Muscle of arm (tissue), 12 donors: ENCODE measurements around the gene ST8SIA6. TPM values are rescaled to one million over a fixed set of nuclear protein-coding genes. Genes with fewer than 3 reads are reported as not detected.
"Not testable (repeated sequence)": the region's sequence is repeated elsewhere in the genome, so short reads cannot be mapped to it uniquely, and the experiment has no call there.

Source experiments
- DNase-seq: peaks from one replicate; pipeline ENCODE4 v3.0.0-alpha.2; 2013
- polyA plus RNA-seq, 12 donors: library from polyadenylated mRNA; unstranded; fragments of 120-200 nt; gene quantifications; one replicate each; pipeline ENCODE4 v1.2.1, GENCODE V29; 2013; ENCODE audit not compliant: insufficient read length in 12 of 12

ST8SIA6 gene
- polyA plus RNA-seq, 12 donors: 0.89 to 2.3 (median 1.7) TPM; not detected in 2

DNA sequence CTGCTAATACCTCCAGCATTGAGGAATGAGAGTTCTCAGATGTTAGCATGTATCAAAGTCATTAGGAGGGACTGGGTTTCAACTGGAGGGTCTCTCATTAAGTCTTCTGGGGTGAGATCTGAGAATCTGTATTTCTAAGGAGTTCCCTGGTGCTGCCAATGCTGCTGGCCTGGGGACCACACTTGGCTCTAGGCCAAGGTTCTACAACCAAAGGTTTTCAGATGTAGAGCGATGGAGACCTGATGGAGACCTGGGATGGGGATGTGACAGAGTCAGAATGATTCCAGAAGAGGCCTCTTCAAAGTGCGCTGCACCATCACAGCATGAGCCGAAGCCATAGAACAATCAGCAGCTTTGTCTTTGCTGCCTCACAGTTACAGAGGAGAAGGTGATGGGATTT is 27.2 kb downstream of the ST8SIA6 start:
- DNase-seq: no peak

DNA sequence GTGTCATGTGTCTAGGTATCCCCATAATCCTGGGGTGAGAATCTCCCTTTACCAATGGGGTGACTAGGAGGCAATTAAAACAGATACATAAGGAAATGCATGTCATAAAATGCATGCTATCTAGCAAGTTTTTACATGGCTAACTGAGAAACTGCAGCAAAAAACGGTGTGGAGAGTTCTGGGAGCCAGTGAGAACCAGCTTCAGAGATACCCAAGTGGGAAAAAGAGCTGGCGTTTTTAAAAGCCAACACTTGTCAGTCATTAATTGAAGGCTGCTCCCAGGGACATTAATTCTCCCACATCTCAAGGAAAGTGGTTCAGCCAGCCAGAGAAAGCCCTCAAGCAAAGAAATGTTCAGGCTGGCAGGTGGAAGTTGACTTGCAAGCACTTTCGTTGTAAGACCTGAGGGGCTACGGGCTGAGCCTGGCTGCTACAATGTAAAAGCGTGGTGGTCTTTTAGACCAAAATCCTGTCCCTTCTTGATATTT is 28.1 kb downstream of the ST8SIA6 start:
- DNase-seq: no peak

DNA sequence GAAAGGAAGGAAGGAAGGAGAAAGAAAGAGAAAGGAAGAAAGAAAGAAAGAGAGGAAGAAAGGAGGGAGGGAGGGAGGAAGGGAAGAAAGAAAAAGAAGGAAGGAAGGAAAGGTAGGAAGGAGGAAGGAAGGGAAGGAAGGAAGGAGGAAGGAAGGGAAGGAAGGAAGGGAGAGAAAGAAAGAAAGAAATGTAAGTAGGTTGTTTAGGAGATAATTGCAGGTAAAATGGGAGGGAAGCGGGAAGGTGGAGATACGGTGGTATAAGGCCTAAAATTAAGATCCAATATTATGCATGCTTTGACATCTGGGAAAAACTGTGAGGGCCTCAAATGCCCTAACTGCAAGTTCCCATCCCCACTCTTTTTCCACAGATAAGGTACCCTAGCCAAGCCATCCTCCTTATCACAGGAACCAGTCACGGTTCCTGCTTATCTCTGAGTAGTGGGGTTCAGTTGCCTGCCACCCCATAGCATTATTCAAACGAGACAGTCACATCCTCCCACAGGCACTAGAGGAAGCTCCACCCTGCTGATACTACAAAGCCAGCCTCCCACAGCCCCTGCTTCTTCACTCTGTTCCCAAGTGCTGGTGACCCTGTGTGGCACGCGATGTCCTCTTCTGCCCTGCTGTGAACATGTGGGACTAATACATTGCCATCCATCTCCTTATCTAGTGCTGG is 28.7 kb downstream of the ST8SIA6 start:
- no peak for DNase-seq

DNA sequence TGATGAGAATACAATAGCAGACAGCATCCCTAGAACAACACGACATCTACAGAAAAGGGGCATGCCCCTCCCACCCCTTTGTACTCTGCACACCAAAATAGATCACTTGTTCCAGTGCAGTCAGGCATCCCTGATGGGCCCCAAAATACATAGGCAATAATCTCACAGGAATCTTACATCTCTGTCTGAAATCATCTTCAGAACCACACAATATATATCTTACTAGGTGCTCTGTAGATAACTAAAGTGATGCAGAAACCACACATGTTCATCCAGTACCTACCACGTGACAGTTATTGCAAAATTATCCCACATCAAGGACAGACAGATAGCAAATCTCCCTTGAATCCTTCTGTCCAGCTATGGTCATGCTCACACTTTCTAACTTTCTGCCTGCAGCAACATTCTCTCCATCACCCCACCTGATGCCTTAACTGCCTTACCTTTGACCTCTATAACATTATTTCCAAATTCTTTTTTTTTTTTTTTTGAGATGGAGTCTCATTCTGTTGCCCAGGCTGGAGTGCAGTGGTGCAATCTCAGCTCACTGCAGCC is 30.7 kb downstream of the ST8SIA6 start:
- no peak for DNase-seq

DNA sequence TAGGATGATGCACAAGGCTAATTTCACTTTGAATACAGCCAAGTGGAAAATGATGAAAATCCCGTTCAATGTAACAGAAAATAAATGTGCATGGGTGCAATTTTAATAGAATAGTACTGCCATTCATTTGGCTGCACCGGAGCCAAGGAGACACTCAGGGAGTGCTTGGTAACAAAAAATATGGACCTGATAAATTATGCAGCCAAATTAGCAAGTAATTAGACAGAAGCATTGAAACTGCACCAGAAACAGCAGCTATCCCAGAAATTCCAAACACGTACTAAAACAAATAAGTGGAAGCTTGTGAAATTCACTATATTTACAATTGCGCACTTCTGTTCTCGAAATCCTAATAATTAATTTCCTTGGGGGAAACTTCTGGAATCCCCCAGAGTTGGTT is 31.5 kb downstream of the ST8SIA6 start:
- no peak for DNase-seq

DNA sequence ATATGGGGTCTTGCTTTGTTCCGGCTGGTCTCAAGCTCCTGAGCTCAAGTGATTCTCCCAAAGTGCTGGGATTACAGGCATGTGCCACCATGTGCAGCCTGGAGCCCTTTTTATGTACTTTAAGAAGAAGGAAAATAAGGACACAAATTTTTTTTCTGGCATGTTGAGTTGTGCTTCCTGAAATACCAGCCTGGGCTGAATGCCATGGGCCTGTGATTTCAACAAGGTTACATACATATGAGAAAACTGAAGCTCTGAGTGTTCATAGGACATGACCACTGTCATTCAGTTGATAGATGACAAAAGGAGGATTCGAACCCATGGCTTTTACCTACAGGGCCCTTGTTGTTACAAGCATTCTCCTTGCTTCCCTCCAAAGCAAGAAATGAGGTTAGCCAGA is 36.1 kb downstream of the ST8SIA6 start:
- no peak for DNase-seq

DNA sequence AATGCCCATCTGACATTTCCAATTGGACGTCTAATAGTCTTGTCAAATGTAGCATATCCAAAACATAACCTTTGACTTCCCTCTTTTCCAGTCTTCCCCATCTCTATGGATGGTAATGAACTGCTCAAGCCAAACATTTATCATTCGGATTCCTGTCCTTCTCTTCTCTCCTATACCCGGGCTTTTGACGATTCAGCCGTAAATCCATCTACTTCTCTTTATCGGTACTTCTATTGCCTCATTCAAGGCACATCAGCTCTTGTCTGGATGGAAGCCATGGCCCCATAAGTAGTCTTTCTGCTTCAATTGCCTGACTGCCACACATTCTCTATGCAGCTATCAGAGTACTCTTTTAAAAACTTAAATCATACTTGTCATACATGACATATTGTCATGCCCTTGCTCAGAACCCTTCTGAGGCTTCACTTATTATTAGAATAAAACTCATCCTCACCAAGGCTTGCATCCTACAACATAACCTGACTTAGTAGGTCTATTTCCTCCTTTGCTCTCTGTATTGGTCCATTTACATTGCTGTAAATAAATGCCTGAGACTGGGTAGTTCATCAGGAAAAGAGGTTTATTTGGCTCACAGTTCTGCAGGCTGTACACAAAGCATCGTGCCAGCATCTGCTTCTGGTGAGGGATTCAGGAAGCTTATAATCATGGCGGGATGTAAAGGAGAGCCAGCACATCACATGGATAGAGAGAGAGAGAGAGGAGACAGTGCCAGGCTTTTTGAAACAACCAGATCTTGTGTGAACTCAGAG is 37.8 kb downstream of the ST8SIA6 start:
- no peak for DNase-seq

DNA sequence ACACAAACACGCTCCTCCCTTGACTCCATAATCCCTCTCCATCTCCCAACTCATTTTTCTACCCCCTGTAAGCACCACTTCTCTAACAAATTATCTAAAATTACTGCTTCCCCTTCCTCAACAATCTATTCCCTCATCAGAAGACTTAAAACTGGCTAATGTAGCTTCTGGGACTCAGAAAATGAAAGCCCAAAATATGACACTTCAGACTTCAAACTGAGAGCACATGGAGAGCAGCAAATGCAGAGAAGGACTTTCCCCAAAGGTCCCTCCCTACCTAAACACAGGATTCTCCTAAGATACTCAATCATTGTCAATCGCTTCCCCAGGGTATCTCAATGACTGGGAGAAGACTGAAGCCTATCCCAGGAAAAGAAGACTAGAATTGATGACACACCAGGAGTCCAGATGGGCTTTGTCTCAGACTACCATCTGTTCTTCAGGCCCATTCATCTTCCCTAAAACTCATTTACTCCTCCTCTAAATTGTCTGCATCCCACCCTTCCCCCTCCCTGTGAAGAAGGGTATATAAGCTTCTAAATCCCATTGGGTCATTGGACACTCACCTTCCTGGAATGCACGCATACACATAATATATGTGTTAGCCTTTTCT is 39.2 kb downstream of the ST8SIA6 start:
- DNase-seq: no peak

DNA sequence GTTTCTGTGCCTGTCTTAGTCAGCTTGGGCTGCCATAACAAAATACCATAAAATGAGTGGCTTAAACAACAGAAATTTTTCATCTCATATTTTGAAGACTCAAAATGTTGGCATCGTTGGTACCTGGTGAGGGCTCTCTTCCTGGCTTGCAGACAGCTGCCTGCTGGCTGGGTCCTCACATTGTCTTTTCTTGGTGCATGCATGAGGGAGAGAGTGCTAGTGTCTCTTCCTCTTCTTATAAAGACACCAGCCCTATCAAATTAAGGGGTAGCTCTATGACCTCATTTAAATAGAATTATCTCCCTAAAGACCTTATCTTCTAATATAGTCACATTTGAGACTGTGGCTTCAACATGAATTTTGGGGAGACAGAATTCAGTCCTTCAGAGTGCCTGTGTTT is 39.9 kb downstream of the ST8SIA6 start:
- DNase-seq: no peak

DNA sequence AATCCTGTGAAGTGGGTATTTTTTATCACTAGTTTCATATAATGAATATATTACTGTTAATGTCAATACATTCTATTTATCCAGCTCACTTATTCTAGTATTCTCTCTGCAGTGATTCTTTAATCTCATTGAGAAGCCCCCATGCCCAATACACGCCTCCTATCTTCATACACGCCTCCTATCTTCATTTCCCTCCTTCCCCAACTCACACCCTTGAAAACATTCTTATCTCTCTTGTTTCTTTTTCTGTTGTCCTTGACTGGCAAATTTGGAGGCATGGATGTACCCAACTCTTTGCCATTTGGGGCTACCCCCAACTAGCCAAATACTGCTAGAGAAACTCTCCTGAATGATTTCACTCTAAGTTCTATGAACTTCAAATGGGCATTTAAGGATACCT is 40.5 kb downstream of the ST8SIA6 start:
- DNase-seq: no peak

DNA sequence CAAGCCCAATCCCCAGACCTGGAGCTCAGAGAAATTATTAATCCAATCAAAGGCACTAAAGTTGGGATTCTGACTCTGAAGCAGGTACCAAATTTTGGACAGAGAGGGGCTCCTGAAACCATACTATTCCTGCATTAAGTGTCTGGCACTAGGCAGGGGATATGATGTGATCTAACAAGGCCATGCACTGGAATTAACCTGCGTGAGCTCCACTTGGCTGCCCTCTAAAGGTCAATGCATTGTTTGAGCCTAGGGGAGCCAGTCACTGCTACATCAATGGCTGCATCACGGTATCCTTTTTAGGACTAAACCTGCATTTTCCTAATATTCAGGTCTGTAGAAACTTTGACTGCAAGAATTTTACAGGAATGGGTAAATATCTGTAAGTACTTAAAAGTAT is 42.1 kb downstream of the ST8SIA6 start:
- no peak for DNase-seq

DNA sequence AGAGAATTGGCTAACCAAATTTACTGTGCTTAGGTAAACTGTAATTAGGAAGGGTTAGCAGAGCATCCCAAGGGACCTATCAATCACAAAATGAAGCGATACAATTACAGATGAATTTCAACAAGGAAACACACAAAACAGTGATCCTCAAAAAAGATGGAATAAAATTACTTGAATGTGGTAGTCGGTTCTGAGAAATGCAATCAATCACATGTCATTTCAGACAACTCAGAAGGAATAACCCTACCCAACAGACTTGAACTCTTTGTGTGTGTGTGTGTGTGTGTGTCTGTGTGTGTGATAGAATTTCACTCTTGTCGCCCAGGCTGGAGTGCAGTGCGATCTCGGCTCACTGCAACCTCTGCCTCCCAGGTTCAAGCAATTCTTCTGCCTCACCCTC is 43.5 kb downstream of the ST8SIA6 start:
- DNase-seq: no peak

DNA sequence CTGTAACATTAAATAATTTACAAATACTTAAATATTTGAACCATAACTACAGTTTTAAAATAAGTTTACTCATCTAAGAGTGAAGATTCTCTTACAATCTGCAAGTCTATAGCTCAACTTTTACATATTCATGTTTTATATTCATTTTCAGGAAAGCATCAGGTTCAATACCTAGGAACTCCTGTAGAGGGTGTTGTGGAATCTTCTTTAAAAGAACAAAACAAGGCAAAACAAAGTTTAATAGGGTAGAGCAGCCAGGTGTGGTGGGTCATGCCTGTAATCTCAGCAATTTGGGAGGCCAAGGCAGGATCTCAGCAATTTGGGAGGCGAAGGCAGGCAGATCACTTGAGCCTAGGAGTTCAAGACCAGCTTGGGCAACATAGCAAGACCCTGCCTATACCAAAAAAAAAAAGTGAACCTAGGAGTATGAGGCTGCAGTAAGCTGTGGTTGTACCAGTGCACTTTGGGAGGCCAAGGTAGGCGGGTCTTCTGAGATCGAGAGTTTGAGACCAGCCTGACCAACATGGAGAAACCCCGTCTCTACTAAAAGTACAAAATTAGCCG is 45.1 kb downstream of the ST8SIA6 start:
- no peak for DNase-seq

DNA sequence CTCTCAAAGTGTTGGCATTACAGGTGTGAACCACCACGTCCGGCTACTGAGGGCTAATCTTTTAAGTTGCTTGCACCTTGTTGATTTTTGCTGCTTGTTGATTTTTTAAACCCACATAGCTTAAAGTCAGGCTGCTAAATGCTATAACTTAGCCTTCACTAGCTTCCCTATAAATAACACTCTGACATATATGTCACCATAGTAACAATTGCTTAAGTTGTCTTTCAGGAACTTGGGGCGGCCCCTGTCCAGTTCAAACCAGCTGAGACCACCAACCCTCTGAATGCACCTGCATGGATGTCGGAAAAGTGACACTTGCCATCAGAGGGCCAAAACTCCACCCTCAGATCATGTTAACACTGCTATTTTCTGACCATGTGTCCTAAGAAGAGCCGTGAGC is 47.3 kb downstream of the ST8SIA6 start:
- DNase-seq: no peak

DNA sequence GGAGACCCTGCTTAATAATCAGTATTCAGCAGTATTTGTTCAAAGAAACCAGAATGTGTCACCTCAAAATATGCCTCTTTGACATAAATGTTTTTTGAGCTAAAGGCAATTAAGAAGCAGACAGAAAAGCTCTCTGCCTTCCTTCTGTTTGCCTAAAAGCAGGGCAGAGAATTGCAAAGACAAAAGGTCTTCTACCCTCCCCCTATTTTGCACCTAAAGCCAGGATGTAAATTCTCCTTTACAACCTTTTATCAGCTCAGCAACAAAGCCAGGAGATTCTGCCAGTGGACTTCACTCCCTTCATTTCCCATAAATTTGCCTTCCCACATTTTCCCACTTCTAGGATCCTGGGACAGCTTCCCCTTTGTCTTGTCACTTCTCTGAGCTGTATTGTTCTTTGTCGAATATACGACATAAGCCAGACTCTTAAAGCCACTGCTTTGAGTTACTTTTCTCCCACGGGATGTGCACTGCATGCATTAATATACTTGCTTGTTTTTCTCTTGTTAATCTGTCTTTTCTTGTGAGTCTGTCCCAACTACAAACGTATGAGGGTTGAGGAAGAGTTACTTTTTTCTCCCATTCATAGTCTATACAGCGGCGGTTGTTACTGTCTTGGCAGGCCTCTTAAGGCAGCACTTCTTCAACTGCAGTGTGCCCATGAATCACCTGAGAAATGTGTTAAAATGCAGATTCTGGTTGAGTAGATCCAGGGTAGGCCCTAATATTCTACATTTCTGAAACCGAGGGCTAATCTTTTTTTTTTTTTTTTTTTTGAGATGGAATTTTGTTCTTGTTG is 48.2 kb downstream of the ST8SIA6 start:
- no peak for DNase-seq

DNA sequence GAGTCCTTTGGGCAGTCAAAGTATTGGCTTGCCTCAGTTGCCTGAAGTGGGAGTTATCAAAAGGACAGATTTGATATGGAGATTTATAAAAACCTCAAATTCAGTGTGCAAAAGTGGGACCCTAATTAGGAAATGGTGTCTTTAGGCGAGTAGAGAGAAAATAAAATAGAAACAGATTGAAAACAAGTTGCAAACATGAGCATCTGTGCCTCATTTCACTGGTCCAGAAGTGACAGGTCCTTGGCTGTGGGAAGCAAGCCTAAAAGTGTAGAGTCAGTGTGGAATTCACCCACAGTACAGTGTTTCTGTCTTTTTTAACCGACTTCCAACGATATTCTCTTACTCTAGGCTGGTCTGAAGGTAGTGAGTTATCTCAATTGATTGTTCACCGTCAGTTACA is 51.2 kb downstream of the ST8SIA6 start:
- DNase-seq: no peak

DNA sequence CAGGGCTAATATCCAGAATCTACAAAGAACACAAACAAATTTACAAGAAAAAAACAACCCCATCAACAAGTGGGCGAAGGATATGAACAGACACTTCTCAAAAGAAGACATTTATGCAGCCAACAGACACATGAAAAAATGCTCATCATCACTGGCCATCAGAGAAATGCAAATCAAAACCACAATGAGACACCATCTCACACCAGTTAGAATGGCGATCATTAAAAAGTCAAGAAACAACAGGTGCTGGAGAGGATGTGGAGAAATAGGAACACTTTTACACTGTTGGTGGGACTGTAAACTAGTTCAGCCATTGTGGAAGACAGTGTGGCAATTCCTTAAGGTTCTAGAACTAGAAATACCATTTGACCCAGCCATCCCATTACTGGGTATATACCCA is 52.4 kb downstream of the ST8SIA6 start:
- DNase-seq: not testable (repeated sequence)

DNA sequence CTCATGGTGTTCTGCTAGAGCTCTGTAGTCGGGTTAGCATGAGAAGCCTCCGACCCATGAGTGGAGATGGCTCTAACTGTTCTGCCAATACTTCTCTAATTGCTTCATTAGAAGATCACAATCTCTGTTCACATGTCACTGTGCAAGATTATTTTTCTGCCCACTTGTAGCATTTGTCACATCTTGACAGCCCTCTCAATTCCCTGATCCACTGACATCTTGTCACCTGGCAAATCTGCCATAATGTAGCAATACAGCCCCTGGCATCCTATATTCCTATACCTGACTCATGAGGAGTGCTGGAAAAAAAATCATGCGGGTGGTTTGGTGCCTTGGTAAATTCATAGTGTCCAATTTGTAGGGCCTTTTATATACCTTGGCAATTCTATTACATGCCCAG is 58.4 kb downstream of the ST8SIA6 start:
- DNase-seq: no peak

DNA sequence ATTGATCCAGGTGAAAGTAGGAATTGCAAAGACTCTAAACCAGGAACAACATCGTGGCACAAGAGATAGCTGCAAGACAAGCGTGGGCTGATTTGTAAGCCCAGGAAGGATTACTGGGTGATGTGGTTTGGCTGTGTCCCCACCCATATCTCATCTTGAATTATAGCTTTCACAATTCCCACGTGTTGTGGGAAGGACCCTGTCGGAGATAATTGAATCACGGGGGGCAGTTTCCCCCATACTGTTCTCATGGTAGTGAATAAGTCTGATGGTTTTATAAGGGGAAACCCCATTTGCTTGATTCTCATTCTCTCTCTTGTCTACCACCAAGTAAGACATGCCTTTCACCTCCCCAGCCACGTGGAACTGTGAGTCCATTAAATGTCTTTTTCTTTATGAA is 59.5 kb downstream of the ST8SIA6 start:
- DNase-seq: no peak

DNA sequence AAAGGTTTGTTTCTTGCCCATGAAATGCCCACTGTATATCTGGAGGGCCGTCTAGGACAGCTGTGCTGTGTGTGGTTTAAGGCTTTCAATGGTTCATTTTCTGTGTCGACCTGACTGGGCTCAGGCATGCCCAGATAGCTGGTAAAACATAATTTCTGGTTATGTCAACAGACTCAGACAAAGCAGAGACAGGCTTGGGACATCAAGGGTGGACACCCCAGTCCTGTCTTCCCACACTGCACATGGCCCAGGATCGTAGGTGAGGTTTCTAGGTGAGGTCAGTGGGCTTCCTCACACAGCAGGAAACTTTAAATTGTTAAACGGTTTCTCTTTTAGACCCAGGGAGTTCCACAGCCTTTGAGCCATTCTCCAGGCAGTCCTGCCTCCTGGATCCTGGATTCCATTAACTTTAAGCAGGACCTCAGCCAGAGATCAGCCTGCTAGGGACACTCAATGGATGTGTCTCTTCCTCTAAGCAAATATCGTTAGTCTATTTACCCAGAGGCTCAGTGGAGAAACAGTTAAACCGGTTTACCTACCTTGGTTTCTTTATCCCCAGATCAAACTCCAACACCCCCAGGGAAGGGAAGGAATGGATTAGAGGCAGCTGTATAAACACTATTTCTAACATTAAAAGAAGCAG is 66.4 kb downstream of the ST8SIA6 start:
- DNase-seq: no peak

DNA sequence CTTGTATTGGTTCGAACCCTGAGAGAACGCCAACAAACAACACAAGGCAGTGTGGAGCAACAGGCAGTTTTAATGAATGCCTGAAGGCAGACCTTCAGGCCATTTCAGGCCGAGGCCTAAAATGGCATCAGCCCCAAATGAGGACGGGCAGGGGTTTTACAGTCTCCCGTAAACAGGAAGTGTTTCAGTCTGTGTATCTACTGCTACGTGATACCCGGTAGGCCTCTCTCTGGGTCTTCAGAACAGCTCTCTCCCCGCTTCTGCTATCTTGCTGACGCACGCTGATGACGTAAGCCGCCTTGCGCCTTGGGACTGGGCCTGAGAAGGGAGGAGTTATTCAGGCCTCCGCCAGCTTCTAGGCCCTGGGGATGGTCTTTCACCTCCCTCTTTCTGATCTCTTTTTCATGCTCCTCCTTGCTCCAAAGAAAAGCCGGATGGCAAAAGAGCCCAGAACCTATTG is 67.7 kb downstream of the ST8SIA6 start:
- DNase-seq: no peak
